Hepatic stellate cell (primary cell): ENCODE measurements around the gene SLFN12L.
"Not testable (repeated sequence)": the region's sequence is repeated elsewhere in the genome, so short reads cannot be mapped to it uniquely, and the experiment has no call there.

Experiments used
- DNase-seq: peaks from one replicate; pipeline ENCODE4 v3.0.0; 2011; ENCODE audit warnings: low spot score

The SLFN12L gene

GRCh38 chr17:35496451-35497290, 40.8 kb downstream of the SLFN12L start:
- no peak for DNase-seq

- DNase-seq, result no peak
Observed at GRCh38 chr17:35493040-35493439, 44.4 kb downstream of the SLFN12L start.

GRCh38 chr17:35491417-35491816, 46.1 kb downstream of the SLFN12L start:
- DNase-seq, result no peak

GRCh38 chr17:35489944-35490343, 47.5 kb downstream of the SLFN12L start:
- no peak for DNase-seq

- DNase-seq, result no peak
Observed at GRCh38 chr17:35488991-35489390, 48.5 kb downstream of the SLFN12L start.

GRCh38 chr17:35486920-35487732, 50.4 kb downstream of the SLFN12L start:
- DNase-seq, result peak; percentile 63

GRCh38 chr17:35479271-35479670, 58.2 kb downstream of the SLFN12L start:
- DNase-seq, result no peak

GRCh38 chr17:35477248-35477647, 60.2 kb downstream of the SLFN12L start:
- DNase-seq, result no peak

- no peak for DNase-seq
Observed at GRCh38 chr17:35476283-35476820, 61.1 kb downstream of the SLFN12L start.

- no peak for DNase-seq
Observed at GRCh38 chr17:35468475-35468874, 69.0 kb downstream of the SLFN12L start.

GRCh38 chr17:35467824-35468223, 69.7 kb downstream of the SLFN12L start:
- DNase-seq, result no peak

GRCh38 chr17:35460354-35460851, 77.1 kb downstream of the SLFN12L start:
- DNase-seq, result no peak

- DNase-seq, result not testable (repeated sequence)
Observed at GRCh38 chr17:35454035-35454434, 83.4 kb downstream of the SLFN12L start.

GRCh38 chr17:35453171-35453570, 84.3 kb downstream of the SLFN12L start:
- no peak for DNase-seq

- no peak for DNase-seq
Observed at GRCh38 chr17:35449371-35449931, 88.0 kb downstream of the SLFN12L start.

GRCh38 chr17:35448899-35449227, 88.6 kb downstream of the SLFN12L start:
- no peak for DNase-seq

- peak; percentile 20 for DNase-seq
Observed at GRCh38 chr17:35448214-35448898, 89.1 kb downstream of the SLFN12L start, which contains the start of gene SLFN13. TSS of gene SLFN13 (minus strand) at chr17:35448766. CDS start at chr17:35445680, 3,086 bp downstream.

GRCh38 chr17:35447499-35447898, 90.0 kb downstream of the SLFN12L start:
- DNase-seq, result no peak

- DNase-seq, result no peak
Observed at GRCh38 chr17:35438433-35438832, 99.0 kb downstream of the SLFN12L start.

GRCh38 chr17:35433075-35433894, 104.2 kb downstream of the SLFN12L start:
- peak; percentile 89 for DNase-seq
